ENCODE data around the gene BCL2L13.
"Not testable (repeated sequence)": the region's sequence is repeated elsewhere in the genome, so short reads cannot be mapped to it uniquely, and the experiment has no call there.

Gene BCL2L13

GRCh38 chr22:17761138-17761488, 122.6 kb downstream of the BCL2L13 start:
- Histone ChIP-seq H3K56ac (ENCODE audit: low read length) (no peak overlapping the region), H3K79me1 (ENCODE audit: low read length) (peaks cover 3% of the 10 kb centered on the region), H2AK5ac (ENCODE audit: low read length) (no peak overlapping the region), H2BK5ac (ENCODE audit: low read length) (no peak overlapping the region), H3K4me2 (ENCODE audit: low read length) (no peak overlapping the region), H3K27ac (ENCODE audit: low read depth, low read length) (no peak overlapping the region), H3K23ac (ENCODE audit: low read length) (no peak overlapping the region), H3K36me3 (ENCODE audit: control insufficient read depth, insufficient read depth, low read length) (no peaks in the 10 kb centered on the region), H3K4me1 (ENCODE audit: control insufficient read depth, low read depth, low read length) (no peaks in the 10 kb centered on the region), H3K18ac (ENCODE audit: low read length) (no peak overlapping the region), H4K5ac (ENCODE audit: low read length) (no peak overlapping the region), H3K9ac (ENCODE audit: low read length) (no peak overlapping the region), H3K4ac (ENCODE audit: low read depth, low read length) (no peak overlapping the region), H3K4me3 (ENCODE audit: low read length) (no peak overlapping the region), H3K79me2 (ENCODE audit: control insufficient read depth, insufficient read depth, low read length) (peaks cover 4% of the 10 kb centered on the region), H2BK15ac (replicated peaks; ENCODE audit: low read depth) (no peak overlapping the region), H2BK120ac (ENCODE audit: low read depth, low read length) (no peak overlapping the region), H3K27me3 (ENCODE audit: insufficient read depth, low read length, poor library complexity) (no peaks in the 10 kb centered on the region), H4K8ac (ENCODE audit: low read depth, low read length) (no peak overlapping the region)
- WGBS (ENCODE audit: extremely low coverage, insufficient coverage, low lambda C conversion rate) = no CpG with 5 or more reads among the region's 4 CpGs
- no peak for DNase-seq

- H3K23ac ChIP-seq (ENCODE audit: low read length); H2BK120ac ChIP-seq (ENCODE audit: low read depth, low read length); H4K5ac ChIP-seq (ENCODE audit: low read length); H3K4me1 ChIP-seq (ENCODE audit: control insufficient read depth, low read depth, low read length); H2AK5ac ChIP-seq (ENCODE audit: low read length); H3K27ac ChIP-seq (ENCODE audit: low read depth, low read length); H3K9ac ChIP-seq (ENCODE audit: low read length); H3K79me2 ChIP-seq (ENCODE audit: control insufficient read depth, insufficient read depth, low read length); H3K36me3 ChIP-seq (ENCODE audit: control insufficient read depth, insufficient read depth, low read length); H3K4me3 ChIP-seq (ENCODE audit: low read length); H3K4me2 ChIP-seq (ENCODE audit: low read length); H4K8ac ChIP-seq (ENCODE audit: low read depth, low read length); DNase-seq; H3K4ac ChIP-seq (ENCODE audit: low read depth, low read length); H3K56ac ChIP-seq (ENCODE audit: low read length); H3K27me3 ChIP-seq (ENCODE audit: insufficient read depth, low read length, poor library complexity); H3K79me1 ChIP-seq (ENCODE audit: low read length); H2BK15ac ChIP-seq (replicated peaks; ENCODE audit: low read depth); H2BK5ac ChIP-seq (ENCODE audit: low read length); H3K18ac ChIP-seq (ENCODE audit: low read length): not testable (repeated sequence)
- WGBS (ENCODE audit: extremely low coverage, insufficient coverage, low lambda C conversion rate) = no CpG with 5 or more reads among the region's 10 CpGs
Observed at GRCh38 chr22:17763442-17763841, 124.9 kb downstream of the BCL2L13 start.

- H3K27ac ChIP-seq (ENCODE audit: low read depth, low read length) = no peak overlapping the region
- H3K4me1 ChIP-seq (ENCODE audit: control insufficient read depth, low read depth, low read length) = no peaks in the 10 kb centered on the region
- no peak overlapping the region for H4K5ac ChIP-seq (ENCODE audit: low read length)
- no peaks in the 10 kb centered on the region for H3K27me3 ChIP-seq (ENCODE audit: insufficient read depth, low read length, poor library complexity)
- H3K36me3 ChIP-seq (ENCODE audit: control insufficient read depth, insufficient read depth, low read length) = no peaks in the 10 kb centered on the region
- no peak overlapping the region for H3K56ac ChIP-seq (ENCODE audit: low read length)
- no peak overlapping the region for H3K23ac ChIP-seq (ENCODE audit: low read length)
- no peak overlapping the region for H3K4me3 ChIP-seq (ENCODE audit: low read length)
- DNase-seq = no peak
- H2BK5ac ChIP-seq (ENCODE audit: low read length) = no peak overlapping the region
- no peak overlapping the region for H4K8ac ChIP-seq (ENCODE audit: low read depth, low read length)
- H2AK5ac ChIP-seq (ENCODE audit: low read length) = no peak overlapping the region
- no peak overlapping the region for H3K4me2 ChIP-seq (ENCODE audit: low read length)
- no peaks in the 10 kb centered on the region for H3K79me1 ChIP-seq (ENCODE audit: low read length)
- no peak overlapping the region for H3K4ac ChIP-seq (ENCODE audit: low read depth, low read length)
- no peak overlapping the region for H3K18ac ChIP-seq (ENCODE audit: low read length)
- H2BK15ac ChIP-seq (replicated peaks; ENCODE audit: low read depth) = no peak overlapping the region
- H3K9ac ChIP-seq (ENCODE audit: low read length) = no peak overlapping the region
- H3K79me2 ChIP-seq (ENCODE audit: control insufficient read depth, insufficient read depth, low read length) = no peaks in the 10 kb centered on the region
- no peak overlapping the region for H2BK120ac ChIP-seq (ENCODE audit: low read depth, low read length)
- no CpG with 5 or more reads among the region's 5 CpGs for WGBS (ENCODE audit: extremely low coverage, insufficient coverage, low lambda C conversion rate)
Observed at GRCh38 chr22:17764036-17764435, 125.5 kb downstream of the BCL2L13 start.

- H3K4me3 ChIP-seq (ENCODE audit: low read length); H2BK15ac ChIP-seq (replicated peaks; ENCODE audit: low read depth); H3K4ac ChIP-seq (ENCODE audit: low read depth, low read length); DNase-seq; H3K79me2 ChIP-seq (ENCODE audit: control insufficient read depth, insufficient read depth, low read length); H3K36me3 ChIP-seq (ENCODE audit: control insufficient read depth, insufficient read depth, low read length); H2BK5ac ChIP-seq (ENCODE audit: low read length); H3K18ac ChIP-seq (ENCODE audit: low read length); H3K56ac ChIP-seq (ENCODE audit: low read length); H3K23ac ChIP-seq (ENCODE audit: low read length); H3K27ac ChIP-seq (ENCODE audit: low read depth, low read length); H4K5ac ChIP-seq (ENCODE audit: low read length); H3K9ac ChIP-seq (ENCODE audit: low read length); H3K27me3 ChIP-seq (ENCODE audit: insufficient read depth, low read length, poor library complexity); H3K79me1 ChIP-seq (ENCODE audit: low read length); H2BK120ac ChIP-seq (ENCODE audit: low read depth, low read length); H3K4me1 ChIP-seq (ENCODE audit: control insufficient read depth, low read depth, low read length); H3K4me2 ChIP-seq (ENCODE audit: low read length); H2AK5ac ChIP-seq (ENCODE audit: low read length); H4K8ac ChIP-seq (ENCODE audit: low read depth, low read length): not testable (repeated sequence)
- WGBS (ENCODE audit: extremely low coverage, insufficient coverage, low lambda C conversion rate) = no CpG with 5 or more reads among the region's 5 CpGs
Observed at GRCh38 chr22:17764852-17765251, 126.3 kb downstream of the BCL2L13 start.

GRCh38 chr22:17767233-17768065, 128.9 kb downstream of the BCL2L13 start:
- Histone ChIP-seq H2BK120ac (ENCODE audit: low read depth, low read length) (no peak overlapping the region), H3K23ac (ENCODE audit: low read length) (no peak overlapping the region), H3K79me2 (ENCODE audit: control insufficient read depth, insufficient read depth, low read length) (peaks cover 7% of the 10 kb centered on the region), H3K36me3 (ENCODE audit: control insufficient read depth, insufficient read depth, low read length) (no peaks in the 10 kb centered on the region), H4K5ac (ENCODE audit: low read length) (no peak overlapping the region), H3K4me1 (ENCODE audit: control insufficient read depth, low read depth, low read length) (no peaks in the 10 kb centered on the region), H2BK15ac (replicated peaks; ENCODE audit: low read depth) (no peak overlapping the region), H3K4ac (ENCODE audit: low read depth, low read length) (no peak overlapping the region), H2BK5ac (ENCODE audit: low read length) (no peak overlapping the region), H3K27ac (ENCODE audit: low read depth, low read length) (no peak overlapping the region), H3K27me3 (ENCODE audit: insufficient read depth, low read length, poor library complexity) (no peaks in the 10 kb centered on the region), H3K56ac (ENCODE audit: low read length) (no peak overlapping the region), H4K8ac (ENCODE audit: low read depth, low read length) (no peak overlapping the region), H3K79me1 (ENCODE audit: low read length) (peaks cover 5% of the 10 kb centered on the region), H3K18ac (ENCODE audit: low read length) (no peak overlapping the region), H3K4me2 (ENCODE audit: low read length) (no peak overlapping the region), H3K4me3 (ENCODE audit: low read length) (no peak overlapping the region), H3K9ac (ENCODE audit: low read length) (no peak overlapping the region), H2AK5ac (ENCODE audit: low read length) (no peak overlapping the region)
- WGBS (ENCODE audit: extremely low coverage, insufficient coverage, low lambda C conversion rate) = no CpG with 5 or more reads among the region's 14 CpGs
- DNase-seq = no peak
